HCT116 (cell line): ENCODE results near the gene RNF180. TPM values are rescaled to one million over a fixed set of nuclear protein-coding genes. Genes with fewer than 3 reads are reported as not detected.

Experiments
- ATAC-seq: fragments of 200-7000 bp; cut with Tn5 transposase; 2 replicates; pipeline ENCODE4 v1.9.1; 2020; ENCODE audit warnings: mild to moderate bottlenecking, moderate library complexity
- BruUV-seq: library from RNA; stranded (reverse); fragments of 400-500 nt; replicated peaks from 2 replicates; lab custom pipeline; 2021; lab: Mats Ljungman, UMichigan
- CTCF ChIA-PET: fragments of 300-600 bp; sonication (Branson Sonifier 250); formaldehyde crosslinking; loops from one replicate; lab custom pipeline; 2021; ENCODE audit warnings: antibody characterized with exemption; lab: Charles Lee
- POLR2A ChIA-PET: fragments of 300-600, 350-600 bp; sonication (Branson Sonifier 250); formaldehyde crosslinking; loops from one replicate; lab custom pipeline; 2021; ENCODE audit warnings: antibody characterized with exemption; lab: Charles Lee
- RAD21 ChIA-PET, 2 experiments: fragments of 300-600 bp; sonication (Branson Sonifier 250); formaldehyde crosslinking; loops; one replicate each; lab custom pipeline; 2023; ENCODE audit warnings: low total read pairs in 2 of 2; ENCODE audit not compliant: uncharacterized antibody in 2 of 2, unreplicated experiment in 2 of 2, low non-redundant PET in 1 of 2; lab: Charles Lee
- DNase-seq: peaks from one replicate; pipeline ENCODE4 v3.0.0-alpha.2; 2010; ENCODE audit warnings: low read depth, low spot score
- H2AFZ ChIP-seq: fragments of 200-600 bp; shearing (Covaris generic), sonication (generic); 2 replicates; pipeline ENCODE4 v1.6.1; 2017; ENCODE audit warnings: low read depth, mixed run types, mixed read lengths, antibody characterized with exemption, low read length; ENCODE audit not compliant: poor library complexity, severe bottlenecking
- H3K27ac ChIP-seq: 2 replicates; pipeline ENCODE4 v1.5.1; 2012; ENCODE audit warnings: low read depth, low read length
- H3K27me3 ChIP-seq: fragments of 200-600 bp; sonication (generic); 2 replicates; pipeline ENCODE4 v1.6.1; 2016; ENCODE audit warnings: mixed run types, low read length, mixed read lengths; ENCODE audit not compliant: insufficient read depth
- H3K36me3 ChIP-seq, 2 experiments: fragments of 200-500 bp in 1 of 2; fragments of 200-600 bp in 1 of 2; sonication (Bioruptor generic) in 1 of 2; sonication (generic) in 1 of 2; 2 replicates each; pipeline versions ENCODE4 v1.5.1 to v1.6.1; 2014 to 2016; ENCODE audit warnings: low read length in 2 of 2, inconsistent platforms in 1 of 2, mixed read lengths in 1 of 2, mixed run types in 1 of 2; ENCODE audit not compliant: insufficient read depth in 2 of 2, control insufficient read depth in 1 of 2
- H3K4me1 ChIP-seq, 2 experiments: fragments of 200-600 bp in 1 of 2; sonication (generic) in 1 of 2; 2 replicates each; pipeline versions ENCODE4 v1.5.1 to v1.6.1; 2012 to 2017; ENCODE audit warnings: low read length in 2 of 2, inconsistent platforms in 1 of 2, mild to moderate bottlenecking in 1 of 2, mixed read lengths in 1 of 2, mixed run types in 1 of 2, moderate library complexity in 1 of 2; ENCODE audit not compliant: insufficient read depth in 2 of 2, control insufficient read depth in 1 of 2
- H3K4me2 ChIP-seq: fragments of 200-600 bp; sonication (generic); 2 replicates; pipeline ENCODE4 v1.6.1; 2017; ENCODE audit warnings: mixed run types, low read length, mixed read lengths
- H3K4me3 ChIP-seq, 2 experiments: fragments of 200-600 bp in 1 of 2; sonication (generic) in 1 of 2; replicated peaks in 1 of 2; 2 replicates each; pipeline ENCODE4 v1.5.1; 2011 to 2016; ENCODE audit warnings: low read length in 2 of 2, control low read depth in 1 of 2, low read depth in 1 of 2, mild to moderate bottlenecking in 1 of 2, mixed read lengths in 1 of 2, mixed run types in 1 of 2
- H3K79me2 ChIP-seq: fragments of 200-600 bp; sonication (generic); 2 replicates; pipeline ENCODE4 v1.6.1; 2017; ENCODE audit warnings: mild to moderate bottlenecking, mixed run types, low read length, moderate library complexity, mixed read lengths; ENCODE audit not compliant: insufficient read depth
- H3K9ac ChIP-seq: fragments of 200-600 bp; sonication (generic); 2 replicates; pipeline ENCODE4 v1.6.1; 2016; ENCODE audit warnings: low read length, mixed read lengths
- H3K9me2 ChIP-seq: fragments of 200-600 bp; sonication (generic), shearing (Covaris generic); 2 replicates; pipeline ENCODE4 v1.6.1; 2017; ENCODE audit warnings: mixed run types, mild to moderate bottlenecking, moderate library complexity; ENCODE audit not compliant: insufficient read depth
- H3K9me3 ChIP-seq, 2 experiments: fragments of 200-500 bp in 1 of 2; fragments of 200-600 bp in 1 of 2; sonication (Bioruptor generic) in 1 of 2; sonication (generic) in 1 of 2; 2 replicates each; pipeline ENCODE4 v1.6.1; 2014 to 2017; ENCODE audit warnings: low read length in 2 of 2, mixed read lengths in 2 of 2, inconsistent platforms in 1 of 2, low read depth in 1 of 2, mild to moderate bottlenecking in 1 of 2, mixed run types in 1 of 2, moderate library complexity in 1 of 2; ENCODE audit not compliant: control insufficient read depth in 1 of 2, insufficient read depth in 1 of 2
- H4K20me1 ChIP-seq: fragments of 200-600 bp; sonication (generic), shearing (Covaris generic); 2 replicates; pipeline ENCODE4 v1.6.1; 2017; ENCODE audit warnings: mixed run types, mild to moderate bottlenecking, moderate library complexity; ENCODE audit not compliant: insufficient read depth
- CBX3 ChIP-seq: IDR thresholded peaks from 2 replicates; pipeline ENCODE4 v1.6.1; 2012; ENCODE audit warnings: low read depth
- CEBPB ChIP-seq: IDR thresholded peaks from 2 replicates; pipeline ENCODE4 v1.6.1; 2012; ENCODE audit warnings: low read depth
- EGR1 ChIP-seq: IDR thresholded peaks from 2 replicates; pipeline ENCODE4 v1.6.1; 2012; ENCODE audit warnings: low read depth
- ELF1 ChIP-seq: IDR thresholded peaks from 2 replicates; pipeline ENCODE4 v1.6.1; 2012; ENCODE audit warnings: low read depth, borderline replicate concordance
- EZH2phosphoT487 ChIP-seq: fragments of 200-600 bp; IDR thresholded peaks from 2 replicates; pipeline ENCODE4 v1.6.1; 2018; ENCODE audit warnings: antibody characterized with exemption, borderline replicate concordance
- FOSL1 ChIP-seq: IDR thresholded peaks from 2 replicates; pipeline ENCODE4 v1.6.1; 2012; ENCODE audit warnings: low read depth
- JUND ChIP-seq: IDR thresholded peaks from 2 replicates; pipeline ENCODE4 v1.6.1; 2012
- POLR2AphosphoS5 ChIP-seq: IDR thresholded peaks from 2 replicates; pipeline ENCODE4 v1.6.1; 2011; ENCODE audit warnings: mild to moderate bottlenecking, low read depth, low read length, moderate library complexity
- RAD21 ChIP-seq: IDR thresholded peaks from 2 replicates; pipeline ENCODE4 v1.6.1; 2012; ENCODE audit warnings: low read depth, mild to moderate bottlenecking
- REST ChIP-seq: IDR thresholded peaks from 2 replicates; pipeline ENCODE4 v1.6.1; 2012; ENCODE audit warnings: low read depth
- SIN3A ChIP-seq: IDR thresholded peaks from 2 replicates; pipeline ENCODE4 v1.6.1; 2012; ENCODE audit warnings: low read depth
- SP1 ChIP-seq: IDR thresholded peaks from 2 replicates; pipeline ENCODE4 v1.6.1; 2012; ENCODE audit warnings: low read depth
- TCF7L2 ChIP-seq: IDR thresholded peaks from 2 replicates; pipeline ENCODE4 v1.7.0; 2011; ENCODE audit warnings: borderline replicate concordance, inconsistent platforms; ENCODE audit not compliant: insufficient read depth, insufficient read length; ENCODE audit errors: extremely low read depth
- YY1 ChIP-seq: IDR thresholded peaks from 2 replicates; pipeline ENCODE4 v1.6.1; 2011; ENCODE audit warnings: low read length, low read depth, moderate library complexity, mild to moderate bottlenecking; ENCODE audit not compliant: insufficient replicate concordance; ENCODE audit errors: extremely low read depth
- ZBTB33 ChIP-seq: IDR thresholded peaks from 2 replicates; pipeline ENCODE4 v1.6.1; 2011; ENCODE audit warnings: mild to moderate bottlenecking, low read length, moderate library complexity; ENCODE audit not compliant: insufficient replicate concordance; ENCODE audit errors: extremely low read depth
- ZFX ChIP-seq: fragments of 450-650 bp; IDR thresholded peaks from 2 replicates; pipeline ENCODE4 v1.6.1; 2017
- ZNF274 ChIP-seq: fragments of 200-500 bp; sonication (Bioruptor generic); IDR thresholded peaks from 2 replicates; pipeline ENCODE4 v1.6.1; 2014; ENCODE audit warnings: mild to moderate bottlenecking, low read depth, low read length, inconsistent platforms
- intact Hi-C: fragments of 100-400 bp; cut with micrococcal nuclease; formaldehyde crosslinking; loops from 2 replicates; pipeline ENCODE4 v1.10.0; 2022
- total RNA-seq: library from RNA; stranded (reverse); gene quantifications from one replicate; pipeline ENCODE4 v1.2.1, GENCODE V29; 2021; ENCODE audit not compliant: unreplicated experiment

The RNF180 gene
- total RNA-seq, 1 experiment from 2014 or later: not detected

- intact Hi-C loops: no loop called here
- Histone ChIP-seq H2AFZ (no peak overlapping the region), H3K27me3 (no peaks in the 10 kb centered on the region), H3K9me3 (no peaks in the 10 kb centered on the region), H3K4me3 (no peak overlapping the region), H3K9me2 (no peaks in the 10 kb centered on the region), H3K9ac (no peak overlapping the region), H3K27ac (no peak overlapping the region), H3K79me2 (no peaks in the 10 kb centered on the region), H4K20me1 (no peaks in the 10 kb centered on the region), H3K4me1 (no peaks in the 10 kb centered on the region), H3K4me2 (no peak overlapping the region), H3K36me3 (no peaks in the 10 kb centered on the region)
- DNase-seq (no peak), ATAC-seq (peak; percentile 27; the same call in 1 of the 2 replicates)
- ChIA-PET POLR2A (no interaction called here), CTCF (no interaction called here), RAD21 (no interaction called here)
- no TSS peak for BruUV-seq
- TF ChIP-seq ZBTB33 (no peak), ELF1 (no peak), POLR2AphosphoS5 (no peak), TCF7L2 (no peak), SP1 (no peak), CBX3 (no peak), ZNF274 (no peak), JUND (no peak), SIN3A (no peak), EGR1 (no peak), CEBPB (no peak), EZH2phosphoT487 (no peak), YY1 (no peak), RAD21 (no peak), REST (no peak), FOSL1 (no peak), ZFX (no peak)
These were observed 251.7 kb downstream of the RNF180 start for GRCh38 chr5:64417390-64417789.
